ENCODE data around the gene OIT3.

DNA sequence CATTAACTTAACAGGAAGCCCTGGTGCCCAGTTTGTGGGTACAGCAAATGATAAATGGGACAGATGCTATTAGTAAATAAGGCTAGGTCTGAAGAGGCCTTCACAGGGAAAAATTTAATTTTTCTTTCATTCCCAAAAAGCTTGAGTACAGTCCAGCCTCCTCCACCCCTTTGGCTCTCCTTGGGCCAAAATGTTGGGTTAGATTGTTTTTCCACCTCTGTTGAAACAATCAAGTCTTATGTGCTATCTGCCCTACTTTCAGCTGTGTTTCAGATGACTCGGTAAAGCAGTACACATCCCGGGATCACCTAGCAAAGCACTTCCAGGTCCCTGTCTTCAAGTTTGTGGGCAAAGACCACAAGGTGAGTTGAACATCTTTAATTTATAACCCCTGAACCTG, 36.7 kb downstream of the OIT3 start:
- no peak for TF ChIP-seq POLR2AphosphoS5 (IDR thresholded peaks at IDR 0.05; ENCODE audit: borderline replicate concordance, low read depth, low read length)
- TF ChIP-seq EZH2 (IDR thresholded peaks at IDR 0.05), result no peak
